ENCODE results near the gene ENTPD2. TPM values are rescaled to one million over a fixed set of nuclear protein-coding genes. Genes with fewer than 3 reads are reported as not detected.

The ENTPD2 gene
- total and polyA plus RNA-seq, 2 donors (not counting 1 experiment from before 2014, with no cell fraction given), result under 0.01 TPM; not detected in 1

DNA sequence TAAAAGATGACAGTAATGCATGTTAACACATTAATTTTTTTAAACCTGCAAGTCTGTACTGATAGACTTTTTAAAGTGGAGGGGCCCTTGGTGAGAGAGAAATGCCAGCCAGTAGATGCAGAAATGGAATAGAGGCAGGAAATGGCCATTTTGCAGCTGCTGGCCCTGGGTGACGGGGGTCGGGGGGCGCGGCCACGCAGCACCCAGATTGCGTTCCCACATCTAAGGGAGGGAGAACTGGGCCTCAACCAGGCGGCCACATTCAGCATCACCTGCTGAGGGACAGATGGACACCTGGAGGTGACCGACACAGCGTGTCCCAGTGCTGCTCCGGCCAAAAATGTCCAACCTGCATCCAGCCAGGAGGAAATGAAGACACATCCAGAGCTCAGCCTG is 51.2 kb downstream of the ENTPD2 start:
- Histone ChIP-seq H3K79me2 (ENCODE audit: control insufficient read depth, insufficient read depth, low read length) (no peaks in the 10 kb centered on the region), H3K4me1 (ENCODE audit: control insufficient read depth, extremely low read depth, insufficient read depth, low read length) (peaks cover 19% of the 10 kb centered on the region), H3K9me3 (ENCODE audit: control insufficient read depth, insufficient read depth, low read depth, low read length) (no peaks in the 10 kb centered on the region), H3K4me3 (replicated peaks in 1 of 4; ENCODE audit: control extremely low read depth in 1 of 4, insufficient read depth in 1 of 4, low read depth in 3 of 4, low read length in 4 of 4) (no peak overlapping the region), H3K27ac (ENCODE audit: insufficient read depth, low read length) (no peak overlapping the region), H3K4me2 (ENCODE audit: extremely low read depth, insufficient read depth, low read length) (no peak overlapping the region), H3K27me3 (ENCODE audit: control insufficient read depth, insufficient read depth, low read length) (no peaks in the 10 kb centered on the region), H2AFZ (ENCODE audit: low read length) (no peak overlapping the region), H3K9ac (ENCODE audit: insufficient read depth, low read length) (no peak overlapping the region), H3K36me3 (ENCODE audit: control insufficient read depth, insufficient read depth, low read length) (no peaks in the 10 kb centered on the region), H4K20me1 (ENCODE audit: control insufficient read depth, extremely low read depth, insufficient read depth, low read length) (no peaks in the 10 kb centered on the region)
- TF ChIP-seq CTCF (conservative IDR thresholded peaks at IDR 0.05 in 1 of 2, IDR thresholded peaks at IDR 0.05 in 1 of 2; ENCODE audit: low read depth in 1 of 2, low read length in 2 of 2), result no peak
- no peak for TF ChIP-seq EZH2 (IDR thresholded peaks at IDR 0.05; ENCODE audit: low read length, missing control alignments)
- DNase-seq (ENCODE audit: low read depth in 2 of 2), result no peak

- Histone ChIP-seq H3K9ac (ENCODE audit: insufficient read depth, low read length) (no peak overlapping the region), H2AFZ (ENCODE audit: low read length) (no peak overlapping the region)
Observed at GRCh38 chr9:137001857-137002645, 51.8 kb downstream of the ENTPD2 start.

More at GRCh38 chr9:137001857-137002645, 51.8 kb downstream of the ENTPD2 start:
- H3K79me2 ChIP-seq (ENCODE audit: control insufficient read depth, insufficient read depth, low read length), result no peaks in the 10 kb centered on the region
- no peak overlapping the region for H3K4me3 ChIP-seq (replicated peaks in 1 of 4; ENCODE audit: control extremely low read depth in 1 of 4, insufficient read depth in 1 of 4, low read depth in 3 of 4, low read length in 4 of 4)
- peaks cover 16% of the 10 kb centered on the region for H3K4me1 ChIP-seq (ENCODE audit: control insufficient read depth, extremely low read depth, insufficient read depth, low read length)
- no peaks in the 10 kb centered on the region for H4K20me1 ChIP-seq (ENCODE audit: control insufficient read depth, extremely low read depth, insufficient read depth, low read length)
- TF ChIP-seq CTCF (conservative IDR thresholded peaks at IDR 0.05 in 1 of 2, IDR thresholded peaks at IDR 0.05 in 1 of 2; ENCODE audit: low read depth in 1 of 2, low read length in 2 of 2) (no peak), EZH2 (IDR thresholded peaks at IDR 0.05; ENCODE audit: low read length, missing control alignments) (no peak)
- no peak overlapping the region for H3K27ac ChIP-seq (ENCODE audit: insufficient read depth, low read length)
- H3K27me3 ChIP-seq (ENCODE audit: control insufficient read depth, insufficient read depth, low read length), result no peaks in the 10 kb centered on the region
- DNase-seq (ENCODE audit: low read depth in 2 of 2), result no peak
- no peak overlapping the region for H3K4me2 ChIP-seq (ENCODE audit: extremely low read depth, insufficient read depth, low read length)
- H3K36me3 ChIP-seq (ENCODE audit: control insufficient read depth, insufficient read depth, low read length), result no peaks in the 10 kb centered on the region
- no peaks in the 10 kb centered on the region for H3K9me3 ChIP-seq (ENCODE audit: control insufficient read depth, insufficient read depth, low read depth, low read length)

All from fibroblast of lung (primary cell).